Panc1 (cell line): ENCODE data around the gene RPL12.

Source experiments
- CTCF ChIP-seq: fragments of 450-650 bp; IDR thresholded peaks from 2 replicates; pipeline ENCODE4 v1.5.1; 2017; ENCODE audit warnings: mild to moderate bottlenecking
- POLR2AphosphoS5 ChIP-seq: IDR thresholded peaks from 2 replicates; pipeline ENCODE4 v1.6.1; 2012; ENCODE audit warnings: mild to moderate bottlenecking, low read depth, low read length, moderate library complexity

GRCh38 chr9:127424676-127424999 is 26.6 kb downstream of the RPL12 start:
- TF ChIP-seq POLR2AphosphoS5 = no peak
- no peak for TF ChIP-seq CTCF
